Lower leg skin (tissue), 4 donors: ENCODE measurements around the gene PLEKHJ1. TPM values are rescaled to one million over a fixed set of nuclear protein-coding genes. Genes with fewer than 3 reads are reported as not detected.

ENCODE experiments used
- DNase-seq, 2 donors: peaks; one replicate each; pipeline ENCODE4 v3.0.0-alpha.2; 2019; ENCODE audit warnings: low spot score in 2 of 2
- H3K4me3 ChIP-seq: fragments of 200-600 bp; sonication (generic); 2 replicates; pipeline ENCODE4 v1.5.1; 2017; ENCODE audit warnings: mild to moderate bottlenecking, low read depth; ENCODE audit not compliant: poor library complexity, severe bottlenecking
- POLR2A ChIP-seq, 2 donors: fragments of 450-650 bp; IDR thresholded peaks; one replicate each; pipeline ENCODE4 v1.6.1; 2016 to 2017; ENCODE audit warnings: antibody characterized with exemption in 2 of 2, mild to moderate bottlenecking in 1 of 2, moderate library complexity in 1 of 2
- WGBS, 2 donors: methylation state at CpG; one replicate each; pipeline ENCODE4 v1.1.5; 2018; 5-methylcytosine and 5-hydroxymethylcytosine counted together
- intact Hi-C: fragments of 100-400 bp; cut with DNase I; formaldehyde crosslinking; loops from one replicate; pipeline ENCODE4 v1.15.0; 2023; ENCODE audit warnings: low total_unique reads
- total RNA-seq, 4 donors: library from RNA; depleted of rRNA; stranded (reverse); fragments of >200 nt; gene quantifications; one replicate each; pipeline ENCODE4 v1.1.0, GENCODE V29; 2016
- TF ChIP-seq, protein P1 (sequence below), 3 donors: fragments of 450-650 bp; IDR thresholded peaks; one replicate each; pipeline ENCODE4 v1.5.1; 2016; ENCODE audit warnings: antibody characterized with exemption in 3 of 3, mild to moderate bottlenecking in 3 of 3, moderate library complexity in 2 of 3

The PLEKHJ1 gene
- total RNA-seq, 4 donors from 2014 or later, result 52.2 to 80.5 (median 70.0) TPM

DNA sequence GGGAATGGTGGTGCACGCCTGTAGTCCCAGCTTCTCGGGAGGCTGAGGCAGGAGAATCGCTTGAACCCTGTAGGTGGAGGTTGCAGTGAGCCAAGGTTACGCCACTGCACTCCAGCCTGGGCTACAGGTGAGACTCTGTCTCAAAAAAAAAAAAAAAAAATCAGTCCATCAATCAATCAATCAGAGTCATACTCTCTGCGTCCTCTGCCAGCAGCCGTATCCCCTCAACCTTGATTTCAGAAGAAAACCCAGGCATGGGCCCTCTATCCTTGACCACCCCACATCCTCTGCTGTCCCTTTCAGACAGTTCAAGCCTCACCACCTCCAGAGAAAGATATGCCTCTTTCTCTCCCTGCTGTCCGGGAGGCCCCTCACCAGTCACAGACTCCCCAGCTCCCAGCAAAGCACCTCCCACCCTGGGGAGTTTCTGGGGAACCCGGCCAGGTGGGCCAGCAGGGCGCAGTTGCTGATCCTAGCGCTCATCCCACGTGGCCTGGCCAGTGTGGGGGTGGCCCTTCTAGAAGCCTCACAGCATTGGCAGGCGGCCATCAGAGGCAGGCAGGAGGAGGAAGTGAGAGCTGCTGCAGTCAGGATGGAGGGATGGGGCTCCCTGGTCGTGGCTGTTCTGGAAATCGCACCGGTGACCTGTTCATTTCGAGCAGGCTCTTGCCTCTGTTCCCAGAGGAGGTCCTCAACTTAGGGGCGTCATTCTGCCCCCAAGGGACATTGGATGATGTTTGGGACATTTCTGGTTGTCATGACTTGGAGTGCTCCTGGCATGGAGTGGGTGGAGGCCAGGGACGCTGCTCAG is 30.3 kb upstream of the PLEKHJ1 start:
- DNase-seq, result peak; percentile 82 to 97
- intact Hi-C loops, result no loop called here
- TF ChIP-seq, protein P1, sequence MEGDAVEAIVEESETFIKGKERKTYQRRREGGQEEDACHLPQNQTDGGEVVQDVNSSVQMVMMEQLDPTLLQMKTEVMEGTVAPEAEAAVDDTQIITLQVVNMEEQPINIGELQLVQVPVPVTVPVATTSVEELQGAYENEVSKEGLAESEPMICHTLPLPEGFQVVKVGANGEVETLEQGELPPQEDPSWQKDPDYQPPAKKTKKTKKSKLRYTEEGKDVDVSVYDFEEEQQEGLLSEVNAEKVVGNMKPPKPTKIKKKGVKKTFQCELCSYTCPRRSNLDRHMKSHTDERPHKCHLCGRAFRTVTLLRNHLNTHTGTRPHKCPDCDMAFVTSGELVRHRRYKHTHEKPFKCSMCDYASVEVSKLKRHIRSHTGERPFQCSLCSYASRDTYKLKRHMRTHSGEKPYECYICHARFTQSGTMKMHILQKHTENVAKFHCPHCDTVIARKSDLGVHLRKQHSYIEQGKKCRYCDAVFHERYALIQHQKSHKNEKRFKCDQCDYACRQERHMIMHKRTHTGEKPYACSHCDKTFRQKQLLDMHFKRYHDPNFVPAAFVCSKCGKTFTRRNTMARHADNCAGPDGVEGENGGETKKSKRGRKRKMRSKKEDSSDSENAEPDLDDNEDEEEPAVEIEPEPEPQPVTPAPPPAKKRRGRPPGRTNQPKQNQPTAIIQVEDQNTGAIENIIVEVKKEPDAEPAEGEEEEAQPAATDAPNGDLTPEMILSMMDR (IDR thresholded peaks at IDR 0.05), result no peak
- TF ChIP-seq POLR2A (IDR thresholded peaks at IDR 0.05), result no peak
- 44 to 47% methylated on average over 17 to 18 of the region's 18 CpGs for WGBS, 2 donors
- no peak overlapping the region for H3K4me3 ChIP-seq

DNA sequence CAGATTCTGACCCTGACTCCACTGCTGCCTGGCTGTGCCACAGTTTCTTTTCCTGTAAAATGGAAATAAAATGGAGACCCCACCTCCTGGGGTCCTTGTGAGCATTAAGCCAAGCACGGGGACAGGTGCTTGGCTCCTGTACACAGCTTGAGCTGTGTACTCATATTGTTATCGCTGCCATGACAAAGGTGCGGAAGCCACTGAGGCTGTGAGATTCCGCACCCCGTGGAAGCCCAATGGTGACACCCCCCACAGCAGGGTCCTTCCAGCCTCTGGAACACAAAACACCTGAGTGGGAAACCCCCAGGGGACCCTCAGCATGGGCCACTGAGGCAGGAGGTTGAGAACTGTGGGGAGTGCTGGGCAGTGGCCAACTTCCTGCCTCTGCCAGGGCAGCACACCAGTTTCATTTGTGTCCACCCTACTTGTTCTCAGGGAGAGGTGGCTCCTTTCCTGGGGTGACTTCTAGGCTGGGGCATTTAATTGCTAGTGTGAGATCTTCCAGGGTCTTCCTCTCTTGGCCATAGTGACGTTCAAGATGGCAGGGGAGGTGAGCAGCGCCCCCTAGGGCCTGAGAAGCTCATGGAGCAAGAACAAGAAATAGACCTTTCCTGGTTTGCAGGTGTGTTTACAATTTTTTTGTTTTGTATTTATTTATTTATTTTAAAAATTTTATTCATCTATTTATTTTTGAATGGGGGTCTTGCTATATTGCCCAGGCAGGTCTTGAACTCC is 25.5 kb upstream of the PLEKHJ1 start:
- intact Hi-C loops, result no loop called here
- TF ChIP-seq, protein P1 (IDR thresholded peaks at IDR 0.05), result no peak
- TF ChIP-seq POLR2A (IDR thresholded peaks at IDR 0.05), result no peak
- 68 to 72% methylated on average over 7 of the region's 7 CpGs for WGBS, 2 donors

DNA sequence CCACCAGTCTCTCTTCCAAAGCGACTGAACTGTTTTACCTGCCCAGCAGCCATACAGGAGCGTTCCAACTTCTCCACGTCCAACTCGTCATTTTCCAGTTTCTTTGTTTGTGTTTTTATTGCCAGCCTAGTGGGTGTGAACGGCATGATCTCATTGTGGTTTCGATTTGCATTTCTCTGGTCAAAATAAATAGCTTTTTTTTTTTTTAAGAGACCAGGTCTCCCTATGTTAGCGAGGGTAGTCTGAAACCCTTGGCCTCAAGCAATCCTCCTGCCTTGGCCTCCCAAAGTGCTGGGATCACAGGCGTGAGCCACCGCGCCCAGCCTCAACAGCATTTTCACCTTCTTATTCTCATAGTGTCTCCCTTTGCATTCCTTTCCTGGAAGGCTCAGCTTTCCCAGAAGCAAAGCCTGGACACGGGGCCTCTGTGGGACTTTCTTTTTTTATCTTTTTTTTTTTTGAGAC is 24.2 kb upstream of the PLEKHJ1 start:
- WGBS, 2 donors, result 35 to 40% methylated on average over 11 of the region's 11 CpGs
- no peak overlapping the region for H3K4me3 ChIP-seq
- intact Hi-C loops, result no loop called here
- DNase-seq, result no peak
- TF ChIP-seq, protein P1 (IDR thresholded peaks at IDR 0.05), result no peak
- TF ChIP-seq POLR2A (IDR thresholded peaks at IDR 0.05), result no peak

More for the DNA sequence above, 25.5 kb upstream of the PLEKHJ1 start:
- H3K4me3 ChIP-seq, result no peak overlapping the region
- no peak for DNase-seq

DNA sequence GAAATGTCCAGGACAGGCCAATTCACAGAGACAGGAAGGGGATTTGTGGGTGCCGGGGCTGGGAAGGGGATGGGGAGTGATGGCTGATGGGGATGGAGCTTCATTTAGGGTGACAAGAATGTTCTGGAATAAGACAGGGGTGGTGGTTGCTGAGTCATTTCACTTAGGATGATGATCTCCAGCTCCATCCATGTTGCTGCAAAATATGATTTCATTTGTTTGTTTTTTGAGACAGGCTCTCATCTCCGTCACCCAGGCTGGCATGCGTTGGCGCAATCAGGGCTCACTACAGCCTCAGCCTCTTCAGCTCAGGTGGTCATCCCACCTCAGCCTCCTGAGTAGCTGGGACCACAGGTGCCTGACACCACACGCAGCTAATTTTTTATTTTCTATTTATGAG is 23.2 kb upstream of the PLEKHJ1 start:
- no peak overlapping the region for H3K4me3 ChIP-seq
- intact Hi-C loops, result no loop called here
- WGBS, 2 donors, result 90 to 92% methylated on average over 5 of the region's 5 CpGs
- TF ChIP-seq, protein P1 (IDR thresholded peaks at IDR 0.05), result no peak
- no peak for TF ChIP-seq POLR2A (IDR thresholded peaks at IDR 0.05)
- no peak for DNase-seq

DNA sequence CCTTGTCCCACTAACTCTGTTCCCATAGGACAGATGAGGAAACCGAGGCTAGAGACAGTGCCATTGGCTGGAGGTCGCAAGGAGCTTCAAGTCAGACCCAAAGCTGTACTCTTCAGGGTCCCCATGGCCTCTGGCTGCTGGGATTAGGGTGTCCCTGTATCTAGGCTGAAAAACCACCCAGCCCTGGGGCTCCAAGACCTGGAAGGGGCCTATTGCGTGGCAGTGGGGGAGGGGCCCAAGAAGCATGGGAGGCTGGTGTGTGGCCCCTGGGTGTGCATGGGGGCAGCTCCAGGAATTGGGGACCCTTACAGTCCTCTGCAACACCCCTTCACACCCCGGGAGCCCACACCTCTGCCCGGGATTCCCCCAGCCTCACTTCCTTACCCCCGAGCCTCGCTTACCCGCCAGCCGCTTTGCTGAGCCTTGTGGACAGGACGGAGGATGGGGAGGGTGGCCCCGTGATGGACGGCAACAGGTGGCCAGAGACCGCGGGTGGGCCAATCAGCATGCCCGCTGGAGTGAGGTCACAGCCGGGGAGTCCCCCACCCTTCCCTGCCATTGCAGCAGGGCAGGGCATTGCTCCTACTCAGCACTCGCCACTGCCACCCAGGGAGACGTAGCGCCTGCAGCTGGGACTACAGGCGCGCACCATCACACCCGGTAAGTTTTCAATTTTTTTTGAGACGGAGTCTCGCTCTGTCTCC is 20.0 kb upstream of the PLEKHJ1 start, which contains the start of gene JSRP1:
Gene JSRP1, minus strand, starts transcription at position 436 of the 704 bp plus-strand sequence. CDS start 1,103 bp downstream, outside the sequence.
- intact Hi-C loops, result no loop called here
- no peak within 1 kb of the TSS for H3K4me3 ChIP-seq
- no peak for TF ChIP-seq POLR2A (IDR thresholded peaks at IDR 0.05)
- TF ChIP-seq, protein P1 (IDR thresholded peaks at IDR 0.05), result no peak

More for the DNA sequence above, 20.0 kb upstream of the PLEKHJ1 start, which contains the start of gene JSRP1:
- WGBS, 2 donors, result 75 to 86% methylated on average over 23 to 24 of the region's 24 CpGs
- DNase-seq, result no peak
